Mesenchymal stem cell (in vitro differentiated cells and primary cell): Measurements from ENCODE around the gene SDC1.

Experiments
- DNase-seq: peaks from one replicate; pipeline ENCODE4 v3.0.0-alpha.2; 2013
- H2AFZ ChIP-seq: one replicate; pipeline ENCODE4 v1.6.1; 2013; ENCODE audit warnings: low read depth, mild to moderate bottlenecking, control low read depth, inconsistent platforms, low read length, moderate library complexity
- H2AK5ac ChIP-seq: 2 replicates; pipeline ENCODE4 v1.6.1; 2013; ENCODE audit warnings: low read length, moderate library complexity, mild to moderate bottlenecking, inconsistent platforms; ENCODE audit not compliant: severe bottlenecking
- H2BK120ac ChIP-seq: one replicate; pipeline ENCODE4 v1.6.1; 2013; ENCODE audit warnings: low read depth, mild to moderate bottlenecking, inconsistent platforms, low read length, moderate library complexity
- H2BK12ac ChIP-seq, 2 experiments: one replicate each; pipeline ENCODE4 v1.6.1; 2013; ENCODE audit warnings: inconsistent platforms in 2 of 2, low read length in 2 of 2, mild to moderate bottlenecking in 2 of 2, moderate library complexity in 2 of 2, control low read depth in 1 of 2
- H2BK15ac ChIP-seq: one replicate; pipeline ENCODE4 v1.6.1; 2013; ENCODE audit warnings: mild to moderate bottlenecking, low read depth, inconsistent platforms; ENCODE audit not compliant: poor library complexity, severe bottlenecking
- H2BK5ac ChIP-seq: 2 replicates; pipeline ENCODE4 v1.6.1; 2013; ENCODE audit warnings: low read depth, mild to moderate bottlenecking, low read length, control low read depth, inconsistent platforms; ENCODE audit not compliant: poor library complexity, severe bottlenecking
- H3K14ac ChIP-seq, 2 experiments: one replicate each; pipeline ENCODE4 v1.6.1; 2013; ENCODE audit warnings: inconsistent platforms in 2 of 2, low read length in 2 of 2, control low read depth in 1 of 2, mild to moderate bottlenecking in 1 of 2, moderate library complexity in 1 of 2
- H3K18ac ChIP-seq, 2 experiments: one replicate each; pipeline ENCODE4 v1.6.1; 2013; ENCODE audit warnings: inconsistent platforms in 2 of 2, low read length in 2 of 2, control low read depth in 1 of 2, low read depth in 1 of 2, mild to moderate bottlenecking in 1 of 2
- H3K23ac ChIP-seq, 2 experiments: one replicate each; pipeline ENCODE4 v1.6.1; 2013; ENCODE audit warnings: inconsistent platforms in 2 of 2, low read length in 2 of 2, mild to moderate bottlenecking in 2 of 2, moderate library complexity in 2 of 2, control low read depth in 1 of 2
- H3K27ac ChIP-seq: 2 replicates; pipeline ENCODE4 v1.5.1; 2013; ENCODE audit warnings: mild to moderate bottlenecking, moderate library complexity, low read length, control low read depth, inconsistent platforms; ENCODE audit not compliant: poor library complexity, severe bottlenecking
- H3K27me3 ChIP-seq, 2 experiments: 2 replicates each; pipeline versions ENCODE4 v1.6.1 to v1.7.0; 2013; ENCODE audit warnings: low read length in 2 of 2, mild to moderate bottlenecking in 2 of 2, moderate library complexity in 2 of 2, control low read depth in 1 of 2, inconsistent platforms in 1 of 2; ENCODE audit not compliant: control insufficient read depth in 1 of 2, insufficient read depth in 1 of 2
- H3K36me3 ChIP-seq, 2 experiments: 2 replicates each; pipeline versions ENCODE4 v1.6.1 to v1.7.0; 2013; ENCODE audit warnings: low read length in 2 of 2, control low read depth in 1 of 2, inconsistent platforms in 1 of 2, low read depth in 1 of 2, mild to moderate bottlenecking in 1 of 2; ENCODE audit not compliant: insufficient read depth in 2 of 2, control insufficient read depth in 1 of 2
- H3K4ac ChIP-seq, 2 experiments: one replicate each; pipeline ENCODE4 v1.6.1; 2013; ENCODE audit warnings: inconsistent platforms in 2 of 2, low read length in 2 of 2, mild to moderate bottlenecking in 2 of 2, moderate library complexity in 2 of 2, control low read depth in 1 of 2, low read depth in 1 of 2
- H3K4me1 ChIP-seq: 2 replicates; pipeline ENCODE4 v1.6.1; 2013; ENCODE audit warnings: low read depth, low read length, control low read depth; ENCODE audit not compliant: control insufficient read depth, insufficient read depth
- H3K4me2 ChIP-seq: 2 replicates; pipeline ENCODE4 v1.6.1; 2013; ENCODE audit warnings: low read length, mild to moderate bottlenecking, inconsistent platforms; ENCODE audit not compliant: poor library complexity, severe bottlenecking
- H3K4me3 ChIP-seq, 2 experiments: 2 replicates each; pipeline versions ENCODE4 v1.5.1 to v1.7.0; 2013; ENCODE audit warnings: low read length in 2 of 2, mild to moderate bottlenecking in 2 of 2, control low read depth in 1 of 2, low read depth in 1 of 2; ENCODE audit not compliant: insufficient read depth in 1 of 2
- H3K79me1 ChIP-seq: replicated peaks from 2 replicates; pipeline ENCODE4 v1.6.1; 2013; ENCODE audit warnings: mild to moderate bottlenecking, control low read depth, low read length, inconsistent platforms; ENCODE audit not compliant: poor library complexity, severe bottlenecking
- H3K9ac ChIP-seq: 2 replicates; pipeline ENCODE4 v1.7.0; 2013; ENCODE audit warnings: mild to moderate bottlenecking, low read length, moderate library complexity
- H3K9me3 ChIP-seq: 2 replicates; pipeline ENCODE4 v1.7.0; 2013; ENCODE audit warnings: mild to moderate bottlenecking, low read length; ENCODE audit not compliant: control insufficient read depth
- H4K8ac ChIP-seq: one replicate; pipeline ENCODE4 v1.6.1; 2013; ENCODE audit warnings: inconsistent platforms, mild to moderate bottlenecking, low read length, moderate library complexity
- H4K91ac ChIP-seq: one replicate; pipeline ENCODE4 v1.6.1; 2013; ENCODE audit warnings: mild to moderate bottlenecking, low read length, inconsistent platforms
- WGBS: methylation state at CpG from one replicate; pipeline ENCODE4 v1.1.7; 2013; ENCODE audit warnings: mixed read lengths; 5-methylcytosine and 5-hydroxymethylcytosine counted together

Gene SDC1

GRCh38 chr2:20225294-20226151 lies 593 bp upstream of the SDC1 start:
- WGBS: 19% methylated on average over 66 of the region's 66 CpGs
- Histone ChIP-seq H3K27ac (peak overlapping the region; percentile 70), H2BK120ac (no peak overlapping the region), H2BK5ac (no peak overlapping the region), H2BK15ac (no peak overlapping the region), H3K27me3 (no peaks in the 10 kb centered on the region), H3K4ac (no peak overlapping the region), H3K23ac (peak overlapping the region in 1 of 2 experiments; percentile 61), H3K9me3 (no peaks in the 10 kb centered on the region), H3K4me2 (peak overlapping the region; percentile 91), H3K36me3 (no peaks in the 10 kb centered on the region), H2AFZ (peak overlapping the region; percentile 80), H2AK5ac (peak overlapping the region; percentile 10), H3K79me1 (no peaks in the 10 kb centered on the region), H3K18ac (peak overlapping the region in 1 of 2 experiments; percentile 49), H3K14ac (no peak overlapping the region), H4K91ac (peak overlapping the region; percentile 46), H3K9ac (peak overlapping the region; percentile 64), H4K8ac (peak overlapping the region; percentile 60), H3K4me1 (peaks cover 24% of the 10 kb centered on the region), H3K4me3 (peak overlapping the region; percentile 74 to 87), H2BK12ac (no peak overlapping the region)
- peak; percentile 57 for DNase-seq

DNA sequence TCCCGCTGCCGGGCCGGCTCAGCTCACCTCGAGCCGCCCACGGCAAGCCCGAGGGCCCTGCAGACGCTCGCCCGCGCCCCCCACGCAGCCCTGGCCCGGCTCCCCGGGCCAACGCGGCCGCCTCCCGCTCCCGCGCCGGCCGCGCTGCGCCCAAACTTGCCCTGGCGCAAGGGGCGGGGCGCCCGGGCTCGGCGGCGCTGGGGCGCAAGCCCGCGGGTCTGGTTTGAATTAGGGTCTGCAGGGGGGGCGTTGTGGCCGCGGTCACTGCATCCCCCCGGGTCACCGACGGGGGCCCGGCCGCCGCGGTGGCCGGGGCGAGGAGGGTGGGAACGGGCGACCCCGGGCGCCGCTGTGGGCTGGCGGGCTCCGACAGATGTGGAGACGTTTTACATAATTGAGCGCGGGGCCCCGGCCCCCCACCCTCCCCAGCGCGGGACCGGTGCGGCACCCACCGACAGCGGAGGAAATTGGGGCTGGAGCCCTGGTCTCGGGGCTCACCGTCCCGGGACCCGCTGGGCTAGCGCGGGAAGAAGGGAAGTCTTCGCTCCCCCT lies 690 bp downstream of the SDC1 start:
- under 1% methylated on average over 54 of the region's 70 CpGs for WGBS
- Histone ChIP-seq H3K4me2 (peak overlapping the region; percentile 94), H3K23ac (no peak overlapping the region)

DNA sequence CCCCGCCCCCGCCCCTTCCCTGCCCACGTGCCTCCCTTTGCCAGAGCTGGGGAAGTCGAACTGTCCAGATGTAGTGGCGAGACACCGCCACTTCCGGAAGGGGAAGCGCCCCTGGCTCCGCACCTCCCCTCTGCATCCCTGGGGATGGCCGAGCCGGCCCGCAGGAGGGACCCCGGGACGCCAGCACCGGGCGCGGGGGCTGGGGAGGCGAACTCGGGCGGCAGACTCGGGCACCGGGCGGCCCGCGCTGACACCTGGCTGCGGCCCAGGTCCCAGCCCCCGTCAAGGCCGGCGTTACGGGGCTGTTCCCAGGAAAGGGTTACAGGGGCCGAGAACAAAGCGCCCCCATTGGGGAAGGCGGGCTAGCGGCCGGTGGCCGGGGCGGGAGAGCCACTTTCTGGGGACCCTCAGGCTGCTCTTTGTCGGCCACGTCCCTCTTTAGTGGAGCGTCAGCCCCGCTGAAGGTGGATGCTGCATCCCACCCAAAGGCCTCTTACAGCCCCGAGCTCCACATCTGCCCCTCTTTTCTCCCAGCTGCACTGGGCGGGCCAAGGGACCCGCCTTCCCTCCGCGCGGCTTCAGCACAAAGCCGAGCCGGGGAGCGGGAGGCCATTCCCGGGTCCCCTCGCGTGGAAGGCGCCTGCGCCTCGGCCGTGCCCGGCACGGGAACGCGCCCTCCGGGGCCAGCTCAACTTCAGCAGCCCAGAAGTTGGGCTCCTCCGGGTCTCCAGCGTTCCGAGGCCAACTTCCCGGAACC lies 1.3 kb downstream of the SDC1 start:
- Histone ChIP-seq H3K79me1 (no peaks in the 10 kb centered on the region), H2BK12ac (peak overlapping the region in 1 of 2 experiments; percentile 64), H4K8ac (peak overlapping the region; percentile 81), H4K91ac (peak overlapping the region; percentile 16), H3K4me1 (peaks cover 35% of the 10 kb centered on the region), H2AK5ac (no peak overlapping the region), H2BK120ac (no peak overlapping the region), H3K4ac (peak overlapping the region; percentile 57 to 93), H2BK15ac (peak overlapping the region; percentile 5), H3K9ac (peak overlapping the region; percentile 89), H3K36me3 (peaks cover 0 to 9% of the 10 kb centered on the region in 2 experiments), H3K18ac (peak overlapping the region; percentile 72 to 78), H2AFZ (peak overlapping the region; percentile 78), H3K9me3 (no peaks in the 10 kb centered on the region), H3K4me2 (peak overlapping the region; percentile 94), H3K14ac (peak overlapping the region in 1 of 2 experiments; percentile 49), H3K27me3 (no peaks in the 10 kb centered on the region), H2BK5ac (peak overlapping the region; percentile 76), H3K27ac (peak overlapping the region; percentile 69), H3K23ac (no peak overlapping the region), H3K4me3 (peak overlapping the region; percentile 80 to 87)
- 1% methylated on average over 56 of the region's 66 CpGs for WGBS
- peak; percentile 59 for DNase-seq

More for the DNA sequence above, 690 bp downstream of the SDC1 start:
- Histone ChIP-seq H2AK5ac (no peak overlapping the region), H3K9ac (peak overlapping the region; percentile 89), H2BK15ac (peak overlapping the region; percentile 64), H3K18ac (peak overlapping the region; percentile 72 to 78), H3K4me3 (peak overlapping the region; percentile 80 to 87), H3K4me1 (peaks cover 29% of the 10 kb centered on the region), H4K8ac (peak overlapping the region; percentile 81), H3K27ac (peak overlapping the region; percentile 69), H3K36me3 (peaks cover 0 to 3% of the 10 kb centered on the region in 2 experiments), H2AFZ (peak overlapping the region; percentile 78), H4K91ac (peak overlapping the region; percentile 16), H3K9me3 (no peaks in the 10 kb centered on the region), H3K14ac (no peak overlapping the region), H2BK5ac (peak overlapping the region; percentile 76), H2BK12ac (no peak overlapping the region), H2BK120ac (peak overlapping the region; percentile 74), H3K4ac (peak overlapping the region; percentile 57 to 93), H3K27me3 (no peaks in the 10 kb centered on the region), H3K79me1 (no peaks in the 10 kb centered on the region)
- DNase-seq: no peak
